Keratinocyte (primary cell): Measurements from ENCODE around the gene CREBRF. TPM values are rescaled to one million over a fixed set of nuclear protein-coding genes. Genes with fewer than 3 reads are reported as not detected.

Experiments used
- DNase-seq: peaks from one replicate; pipeline ENCODE4 v3.0.0-alpha.2; 2011; ENCODE audit warnings: low read depth, missing footprints, low spot score
- FAIRE-seq: peaks from 2 replicates; lab custom pipeline; 2011; peaks lifted over from hg19 to GRCh38; lab: Jason Lieb, UNC
- H2AFZ ChIP-seq: 2 replicates; pipeline ENCODE4 v1.6.0; 2012; ENCODE audit warnings: low read length, control low read depth, inconsistent platforms; ENCODE audit not compliant: control insufficient read depth
- H3K27ac ChIP-seq: 2 replicates; pipeline ENCODE4 v1.5.1; 2011; ENCODE audit warnings: low read length; ENCODE audit not compliant: control insufficient read depth, insufficient read depth
- H3K27me3 ChIP-seq: 3 replicates; pipeline ENCODE4 v1.6.0; 2011; ENCODE audit warnings: low read length; ENCODE audit not compliant: control insufficient read depth, insufficient read depth; ENCODE audit errors: extremely low read depth
- H3K36me3 ChIP-seq, 2 experiments: 2 replicates in 1 of 2; 3 replicates in 1 of 2; pipeline ENCODE4 v1.5.1; 2011; ENCODE audit warnings: low read length in 2 of 2, mild to moderate bottlenecking in 1 of 2; ENCODE audit not compliant: control insufficient read depth in 2 of 2, insufficient read depth in 2 of 2; ENCODE audit errors: extremely low read depth in 1 of 2
- H3K4me1 ChIP-seq: 3 replicates; pipeline ENCODE4 v1.5.1; 2011; ENCODE audit warnings: low read length; ENCODE audit not compliant: control insufficient read depth, insufficient read depth; ENCODE audit errors: extremely low read depth
- H3K4me2 ChIP-seq: 3 replicates; pipeline ENCODE4 v1.6.0; 2011; ENCODE audit warnings: low read depth, low read length; ENCODE audit not compliant: control insufficient read depth, insufficient read depth; ENCODE audit errors: extremely low read depth
- H3K4me3 ChIP-seq, 3 experiments: fragments of 200-600 bp in 1 of 3; sonication (generic) in 1 of 3; 2 replicates in 2 of 3; 3 replicates in 1 of 3; pipeline ENCODE4 v1.5.1; 2011 to 2016; ENCODE audit warnings: low read length in 3 of 3, mild to moderate bottlenecking in 3 of 3, control low read depth in 2 of 3, inconsistent platforms in 1 of 3, low read depth in 1 of 3, mixed read lengths in 1 of 3, mixed run types in 1 of 3, moderate library complexity in 1 of 3; ENCODE audit not compliant: control insufficient read depth in 2 of 3, insufficient read depth in 2 of 3; ENCODE audit errors: extremely low read depth in 1 of 3
- H3K79me2 ChIP-seq: 2 replicates; pipeline ENCODE4 v1.6.0; 2012; ENCODE audit warnings: low read length; ENCODE audit not compliant: control insufficient read depth, insufficient read depth
- H3K9ac ChIP-seq: 3 replicates; pipeline ENCODE4 v1.6.0; 2011; ENCODE audit warnings: low read length; ENCODE audit not compliant: control insufficient read depth, insufficient read depth; ENCODE audit errors: extremely low read depth
- H3K9me1 ChIP-seq: 3 replicates; pipeline ENCODE4 v1.6.0; 2011; ENCODE audit warnings: low read length; ENCODE audit not compliant: control insufficient read depth, insufficient read depth; ENCODE audit errors: extremely low read depth
- H3K9me3 ChIP-seq: 2 replicates; pipeline ENCODE4 v1.5.1; 2012; ENCODE audit warnings: low read depth, low read length; ENCODE audit not compliant: control insufficient read depth
- H4K20me1 ChIP-seq: 3 replicates; pipeline ENCODE4 v1.6.0; 2011; ENCODE audit warnings: low read length; ENCODE audit not compliant: control insufficient read depth, insufficient read depth; ENCODE audit errors: extremely low read depth
- CTCF ChIP-seq, 3 experiments: IDR thresholded peaks in 1 of 3; conservative IDR thresholded peaks in 1 of 3; optimal IDR thresholded peaks in 1 of 3; 2 replicates in 2 of 3; 3 replicates in 1 of 3; pipeline versions ENCODE3 to v1.5.1; 2011; ENCODE audit warnings: low read length in 3 of 3, mild to moderate bottlenecking in 3 of 3, moderate library complexity in 2 of 3, control low read depth in 1 of 3, inconsistent platforms in 1 of 3; ENCODE audit not compliant: insufficient read depth in 2 of 3; ENCODE audit errors: extremely low read depth in 1 of 3
- EZH2 ChIP-seq: IDR thresholded peaks from one replicate; pipeline ENCODE4 v1.6.1; 2012; ENCODE audit warnings: inconsistent platforms, mild to moderate bottlenecking, low read length, moderate library complexity
- dilution Hi-C: fragments of 300-500 bp; cut with MboI; formaldehyde crosslinking; loops from one replicate; pipeline ENCODE4 v1.7.0; 2020; ENCODE audit warnings: low sequenced_read_pairs; ENCODE audit not compliant: extremely low pct_ligation_motif_present
- polyA plus RNA-seq, 5 experiments: library from polyadenylated mRNA; depleted of rRNA in 3 of 5; stranded (reverse) in 3 of 5; stranded (forward) in 1 of 5; unstranded in 1 of 5; fragments of >200 nt; gene quantifications; 1 replicate in 1 of 5; 2 replicates in 3 of 5; 3 replicates in 1 of 5; pipeline versions ENCODE4 v1.2.1 to v1.2.3, GENCODE V29; 2011 to 2012; ENCODE audit warnings: missing spikeins in 2 of 5, low read depth in 1 of 5, low replicate concordance in 1 of 5

The CREBRF gene
- polyA plus RNA-seq, 1 donor (not counting 4 experiments of a cell fraction or from before 2014, with no cell fraction given): 4.1 TPM

- H3K36me3 ChIP-seq: no peaks in the 10 kb centered on the region
- H3K4me3 ChIP-seq: no peak overlapping the region
- no peaks in the 10 kb centered on the region for H3K79me2 ChIP-seq
- no peaks in the 10 kb centered on the region for H4K20me1 ChIP-seq
- peak overlapping the region; percentile 15 for H2AFZ ChIP-seq
- no peaks in the 10 kb centered on the region for H3K27me3 ChIP-seq
- TF ChIP-seq CTCF (optimal IDR thresholded peaks at IDR 0.05 in 1 of 3, IDR thresholded peaks at IDR 0.05 in 1 of 3, conservative IDR thresholded peaks at IDR 0.05 in 1 of 3; ENCODE audit: extremely low read depth in 1 of 3, insufficient read depth in 2 of 3, low read length in 3 of 3): no peak
- TF ChIP-seq EZH2: no peak
- no peak for FAIRE-seq
- no peak overlapping the region for H3K4me2 ChIP-seq
- H3K9me3 ChIP-seq: no peaks in the 10 kb centered on the region
- no peak overlapping the region for H3K27ac ChIP-seq
- peaks cover 19% of the 10 kb centered on the region for H3K4me1 ChIP-seq
- DNase-seq: no peak
- dilution Hi-C loops: no loop called here
- no peaks in the 10 kb centered on the region for H3K9me1 ChIP-seq
- no peak overlapping the region for H3K9ac ChIP-seq
Observed at GRCh38 chr5:173051746-173052145, 4.4 kb upstream of the CREBRF start.

- no peak for FAIRE-seq
- dilution Hi-C loops: no loop called here
Observed at GRCh38 chr5:173053041-173053440, 3.1 kb upstream of the CREBRF start.

More at GRCh38 chr5:173053041-173053440, 3.1 kb upstream of the CREBRF start:
- DNase-seq: no peak
- Histone ChIP-seq H2AFZ (no peak overlapping the region), H3K79me2 (peaks cover under 1% of the 10 kb centered on the region), H3K4me3 (no peak overlapping the region), H3K9ac (no peak overlapping the region), H3K9me3 (no peaks in the 10 kb centered on the region), H3K27me3 (no peaks in the 10 kb centered on the region), H4K20me1 (no peaks in the 10 kb centered on the region), H3K36me3 (no peaks in the 10 kb centered on the region), H3K27ac (no peak overlapping the region), H3K4me1 (peaks cover 24% of the 10 kb centered on the region), H3K9me1 (no peaks in the 10 kb centered on the region), H3K4me2 (no peak overlapping the region)
- TF ChIP-seq CTCF (optimal IDR thresholded peaks at IDR 0.05 in 1 of 3, IDR thresholded peaks at IDR 0.05 in 1 of 3, conservative IDR thresholded peaks at IDR 0.05 in 1 of 3; ENCODE audit: extremely low read depth in 1 of 3, insufficient read depth in 2 of 3, low read length in 3 of 3) (no peak), EZH2 (no peak)
